B cell (primary cell): ENCODE measurements around the gene ADORA2B.

Experiments
- CTCF ChIP-seq: fragments of 200-600 bp; IDR thresholded peaks from one replicate; pipeline ENCODE4 v1.8.0; 2022; ENCODE audit warnings: antibody characterized with exemption, mild to moderate bottlenecking
- EZH2 ChIP-seq: IDR thresholded peaks from 2 replicates; pipeline ENCODE4 v1.6.1; 2012; ENCODE audit warnings: borderline replicate concordance, low read depth, mild to moderate bottlenecking, moderate library complexity, low read length; ENCODE audit not compliant: insufficient read depth, poor library complexity, severe bottlenecking

GRCh38 chr17:15931394-15931793 lies 13.5 kb upstream of the ADORA2B start:
- no peak for TF ChIP-seq CTCF
- TF ChIP-seq EZH2: no peak
